GM06990 (cell line): Measurements from ENCODE around the gene MEP1A.

Source experiments
- DNase-seq: peaks from one replicate; pipeline ENCODE4 v3.0.0-alpha.2; 2011; ENCODE audit not compliant: insufficient read length; ENCODE audit errors: extremely low read depth
- H3K27me3 ChIP-seq: replicated peaks from 2 replicates; pipeline ENCODE4 v1.6.0; 2011; ENCODE audit warnings: low read length; ENCODE audit not compliant: control insufficient read depth, insufficient read depth
- H3K36me3 ChIP-seq: 2 replicates; pipeline ENCODE4 v1.5.1; 2011; ENCODE audit warnings: low read length; ENCODE audit not compliant: control insufficient read depth, insufficient read depth
- H3K4me3 ChIP-seq: replicated peaks from 2 replicates; pipeline ENCODE4 v1.5.1; 2011; ENCODE audit warnings: low read depth, mild to moderate bottlenecking, control low read depth, low read length
- CTCF ChIP-seq: IDR thresholded peaks from 2 replicates; pipeline ENCODE4 v1.5.1; 2011; ENCODE audit warnings: low read length, control low read depth, mild to moderate bottlenecking, inconsistent platforms; ENCODE audit not compliant: insufficient read depth, poor library complexity, severe bottlenecking

Gene MEP1A

GRCh38 chr6:46781478-46782378 lies 11.5 kb upstream of the MEP1A start:
- no peaks in the 10 kb centered on the region for H3K36me3 ChIP-seq
- TF ChIP-seq CTCF: peak; percentile 68

GRCh38 chr6:46784535-46784934 lies 8.7 kb upstream of the MEP1A start:
- Histone ChIP-seq H3K4me3 (no peak overlapping the region), H3K36me3 (no peaks in the 10 kb centered on the region), H3K27me3 (no peaks in the 10 kb centered on the region)
- DNase-seq: no peak
- no peak for TF ChIP-seq CTCF

More at GRCh38 chr6:46781478-46782378, 11.5 kb upstream of the MEP1A start:
- H3K27me3 ChIP-seq: no peaks in the 10 kb centered on the region
- H3K4me3 ChIP-seq: no peak overlapping the region
- peak; percentile 9 for DNase-seq

GRCh38 chr6:46787871-46788540 lies 5.2 kb upstream of the MEP1A start:
- Histone ChIP-seq H3K36me3 (no peaks in the 10 kb centered on the region), H3K27me3 (no peaks in the 10 kb centered on the region; the same call in 1 of the 2 replicates), H3K4me3 (no peak overlapping the region)
- no peak for TF ChIP-seq CTCF
- no peak for DNase-seq

- no peak for TF ChIP-seq CTCF
- no peak overlapping the region for H3K4me3 ChIP-seq
- no peaks in the 10 kb centered on the region for H3K36me3 ChIP-seq
- H3K27me3 ChIP-seq: no peaks in the 10 kb centered on the region; the same call in 1 of the 2 replicates
- DNase-seq: no peak
Measured at GRCh38 chr6:46788791-46789190, 4.4 kb upstream of the MEP1A start.

- no peak overlapping the region for H3K4me3 ChIP-seq
- no peak for TF ChIP-seq CTCF
- no peak for DNase-seq
- no peaks in the 10 kb centered on the region; the same call in 1 of the 2 replicates for H3K27me3 ChIP-seq
- no peaks in the 10 kb centered on the region for H3K36me3 ChIP-seq
Measured at GRCh38 chr6:46789434-46790354, 3.5 kb upstream of the MEP1A start.
